Upper lobe of left lung (tissue), 6 donors: ENCODE measurements around the gene PNPLA7. TPM values are rescaled to one million over a fixed set of nuclear protein-coding genes. Genes with fewer than 3 reads are reported as not detected.
A peak's percentile ranks its signal among the peaks of the same experiment; 100 is the strongest.
"Not testable (repeated sequence)": the region's sequence is repeated elsewhere in the genome, so short reads cannot be mapped to it uniquely, and the experiment has no call there.

ENCODE experiments used
- ATAC-seq, 2 donors: fragments of 200-7000 bp; cut with Tn5 transposase; one replicate each; pipeline ENCODE4 v1.9.1; 2022; ENCODE audit warnings: mild to moderate bottlenecking in 2 of 2, moderate library complexity in 2 of 2; ENCODE audit not compliant: low FRiP score in 2 of 2
- DNase-seq, 2 donors: peaks; one replicate each; pipeline ENCODE4 v3.0.0-alpha.2; 2019 to 2020
- H3K27ac ChIP-seq, 4 donors: fragments of 200-600 bp; sonication (generic); one replicate each; pipeline ENCODE4 v1.5.1; 2016 to 2019
- H3K27me3 ChIP-seq, 4 donors: fragments of 200-600 bp; sonication (generic); one replicate each; pipeline ENCODE4 v1.5.1; 2017 to 2019
- H3K36me3 ChIP-seq, 4 donors: fragments of 200-600 bp; sonication (generic); one replicate each; pipeline ENCODE4 v1.5.1; 2016 to 2019
- H3K4me1 ChIP-seq, 4 donors: fragments of 200-600 bp; sonication (generic); one replicate each; pipeline ENCODE4 v1.5.1; 2018 to 2019
- H3K4me3 ChIP-seq, 4 donors: fragments of 200-600 bp; sonication (generic); one replicate each; pipeline ENCODE4 v1.5.1; 2017 to 2019; ENCODE audit warnings: mild to moderate bottlenecking in 2 of 4, moderate library complexity in 1 of 4
- H3K9me3 ChIP-seq, 4 donors: fragments of 200-600 bp; sonication (generic); one replicate each; pipeline ENCODE4 v1.5.1; 2018 to 2019
- EP300 ChIP-seq, 4 donors: sonication (generic); formaldehyde crosslinking; IDR thresholded peaks; one replicate each; pipeline ENCODE4 v1.5.1; 2017; ENCODE audit warnings: antibody characterized with exemption in 4 of 4, control low read depth in 2 of 4
- POLR2A ChIP-seq, 4 donors: fragments of 450-650 bp; IDR thresholded peaks; one replicate each; pipeline ENCODE4 v1.5.1; 2016 to 2017; ENCODE audit warnings: antibody characterized with exemption in 4 of 4, mild to moderate bottlenecking in 2 of 4
- POLR2AphosphoS5 ChIP-seq, 2 donors: sonication (generic); formaldehyde crosslinking; IDR thresholded peaks; one replicate each; pipeline ENCODE4 v1.5.1; 2017; ENCODE audit warnings: antibody characterized with exemption in 2 of 2
- WGBS, 2 donors: methylation state at CpG; one replicate each; pipeline ENCODE4 v1.1.5; 2017 to 2018; 5-methylcytosine and 5-hydroxymethylcytosine counted together
- total RNA-seq, 6 donors: library from RNA; depleted of rRNA in 4 of 6; stranded (reverse); fragments of >200 nt in 4 of 6; gene quantifications; one replicate each; pipeline versions ENCODE4 v1.1.0 to v1.2.1, GENCODE V29; 2016 to 2021
- TF ChIP-seq, protein P1 (sequence below), 6 experiments: fragments of 450-650 bp in 4 of 6; fragments of 200-600 bp in 2 of 6; sonication (generic) in 2 of 6; IDR thresholded peaks; one replicate each; pipeline ENCODE4 v1.5.1; 2016 to 2019; ENCODE audit warnings: antibody characterized with exemption in 6 of 6
- donor health status: DM: no; HTN: no; CAD: no; lungs with moderate emphysema.
- donor health status: DM: no; HTN: yes; CAD: no; lungs with severe emphysema.

PNPLA7 gene
- total RNA-seq, 6 donors from 2014 or later, result 6.0 to 104 (median 14.0) TPM

DNA sequence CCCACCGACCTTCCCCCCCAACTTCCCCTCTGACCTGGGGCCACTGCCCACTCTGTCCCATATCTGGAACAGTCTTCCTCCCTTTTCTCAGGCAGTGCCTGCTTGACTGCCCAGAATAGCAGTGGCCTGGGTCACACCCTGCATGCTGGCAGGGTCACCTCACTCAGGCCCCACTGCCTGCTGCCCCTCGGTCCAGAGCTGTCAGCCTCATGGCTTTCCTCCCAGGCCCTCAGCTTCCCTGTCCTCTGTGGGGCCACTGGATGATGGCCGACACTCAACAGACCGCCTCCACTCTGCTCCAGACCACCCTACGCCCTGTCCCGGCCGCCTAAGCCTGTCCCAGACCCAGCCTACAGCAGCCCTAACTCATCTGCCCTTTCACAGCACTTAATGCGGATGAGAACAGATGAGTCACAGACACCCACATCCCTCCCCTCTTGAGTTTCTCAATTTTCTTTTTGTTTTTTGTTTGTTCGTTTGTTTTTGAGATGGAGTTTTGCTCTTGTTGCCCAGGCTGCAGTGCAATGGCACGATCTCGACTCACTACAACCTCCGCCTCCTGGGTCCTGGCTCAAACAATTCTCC is 5.9 kb downstream of the PNPLA7 start:
- peak; percentile 16 to 31 for ATAC-seq
- H3K27ac ChIP-seq, result no peak overlapping the region
- no peaks in the 10 kb centered on the region for H3K9me3 ChIP-seq
- H3K27me3 ChIP-seq, result no peaks in the 10 kb centered on the region
- whole genome bisulfite sequencing, 2 donors, result 89 to 95% methylated on average over 12 of the region's 12 CpGs
- DNase-seq, result no peak
- peaks cover 0 to 12% (median 4%) of the 10 kb centered on the region in 4 donors for H3K36me3 ChIP-seq
- TF ChIP-seq POLR2A (IDR thresholded peaks at IDR 0.05) (no peak), POLR2AphosphoS5 (IDR thresholded peaks at IDR 0.05) (no peak), EP300 (IDR thresholded peaks at IDR 0.05) (no peak)
- TF ChIP-seq, protein P1, sequence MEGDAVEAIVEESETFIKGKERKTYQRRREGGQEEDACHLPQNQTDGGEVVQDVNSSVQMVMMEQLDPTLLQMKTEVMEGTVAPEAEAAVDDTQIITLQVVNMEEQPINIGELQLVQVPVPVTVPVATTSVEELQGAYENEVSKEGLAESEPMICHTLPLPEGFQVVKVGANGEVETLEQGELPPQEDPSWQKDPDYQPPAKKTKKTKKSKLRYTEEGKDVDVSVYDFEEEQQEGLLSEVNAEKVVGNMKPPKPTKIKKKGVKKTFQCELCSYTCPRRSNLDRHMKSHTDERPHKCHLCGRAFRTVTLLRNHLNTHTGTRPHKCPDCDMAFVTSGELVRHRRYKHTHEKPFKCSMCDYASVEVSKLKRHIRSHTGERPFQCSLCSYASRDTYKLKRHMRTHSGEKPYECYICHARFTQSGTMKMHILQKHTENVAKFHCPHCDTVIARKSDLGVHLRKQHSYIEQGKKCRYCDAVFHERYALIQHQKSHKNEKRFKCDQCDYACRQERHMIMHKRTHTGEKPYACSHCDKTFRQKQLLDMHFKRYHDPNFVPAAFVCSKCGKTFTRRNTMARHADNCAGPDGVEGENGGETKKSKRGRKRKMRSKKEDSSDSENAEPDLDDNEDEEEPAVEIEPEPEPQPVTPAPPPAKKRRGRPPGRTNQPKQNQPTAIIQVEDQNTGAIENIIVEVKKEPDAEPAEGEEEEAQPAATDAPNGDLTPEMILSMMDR (IDR thresholded peaks at IDR 0.05), result no peak
- H3K4me3 ChIP-seq, result no peak overlapping the region
- H3K4me1 ChIP-seq, result no peaks in the 10 kb centered on the region

DNA sequence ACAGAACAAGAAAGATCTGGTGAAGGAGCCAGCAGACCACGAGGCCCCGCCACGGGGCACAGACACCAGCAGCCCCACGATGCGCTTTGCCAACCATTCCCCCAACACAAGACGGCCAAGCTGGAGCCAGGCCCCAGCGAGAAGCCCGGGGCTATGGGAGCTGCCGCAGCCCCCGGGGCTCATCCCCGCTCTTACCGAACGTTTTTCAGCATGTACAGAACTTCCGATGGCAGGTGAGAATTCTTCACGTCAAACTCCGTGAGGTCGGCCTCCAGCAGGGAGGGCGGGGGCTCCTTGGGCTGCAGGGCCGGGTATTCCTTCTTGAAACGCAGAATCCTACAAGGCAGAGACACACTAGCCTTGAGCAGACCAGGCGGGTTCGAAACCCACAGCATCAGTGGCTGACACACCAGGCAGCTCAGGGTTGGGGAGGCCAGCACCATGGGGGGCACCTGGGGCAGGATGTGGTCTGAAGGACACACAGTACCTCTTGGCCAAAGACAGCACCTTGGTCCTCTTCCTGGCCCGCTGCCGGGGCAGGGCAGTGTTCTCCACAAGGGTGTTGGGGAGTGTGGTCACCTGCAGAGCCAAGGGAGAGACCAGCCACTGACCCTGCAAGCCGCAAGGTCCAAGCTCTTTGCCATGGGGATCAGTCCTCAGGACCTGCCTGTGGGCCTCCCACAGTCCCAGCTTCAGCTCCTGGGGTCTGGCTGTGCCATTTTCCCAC is 6.8 kb downstream of the PNPLA7 start:
- Histone ChIP-seq H3K27me3 (no peaks in the 10 kb centered on the region), H3K36me3 (peaks cover 0 to 12% (median 4%) of the 10 kb centered on the region in 4 donors), H3K4me1 (no peaks in the 10 kb centered on the region), H3K9me3 (no peaks in the 10 kb centered on the region), H3K27ac (no peak overlapping the region), H3K4me3 (no peak overlapping the region)
- TF ChIP-seq POLR2AphosphoS5 (IDR thresholded peaks at IDR 0.05), result no peak
- ATAC-seq (peak in 1 of 2 donors; percentile 34), DNase-seq (no peak)
- 91 to 93% methylated on average over 14 to 25 of the region's 25 CpGs for WGBS, 2 donors

DNA sequence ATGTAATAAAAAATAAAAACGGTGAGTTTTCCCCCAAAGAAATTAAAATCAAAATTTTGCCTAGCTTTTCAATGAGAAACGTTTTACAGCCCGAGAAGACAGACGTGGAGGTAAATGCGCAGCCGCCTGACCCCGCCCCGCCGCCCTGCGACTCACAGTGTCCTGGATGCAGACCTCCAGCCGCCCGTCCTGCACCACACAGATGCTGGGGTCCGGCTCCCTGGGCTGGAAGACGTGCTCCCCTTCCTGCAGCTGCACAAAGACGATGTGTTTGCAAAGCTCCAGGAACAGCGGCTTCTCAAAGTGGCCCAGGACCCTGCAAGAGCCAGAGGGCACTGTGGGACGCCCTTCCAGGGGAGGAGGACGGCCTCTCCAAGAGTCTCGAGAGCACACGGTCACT is 7.7 kb downstream of the PNPLA7 start:
- Histone ChIP-seq H3K4me3 (no peak overlapping the region), H3K4me1 (no peaks in the 10 kb centered on the region), H3K27me3 (no peaks in the 10 kb centered on the region), H3K27ac (no peak overlapping the region), H3K36me3 (peaks cover 0 to 12% (median 4%) of the 10 kb centered on the region in 4 donors), H3K9me3 (no peaks in the 10 kb centered on the region)
- no peak for ATAC-seq
- no peak for TF ChIP-seq POLR2AphosphoS5 (IDR thresholded peaks at IDR 0.05)
- no peak for TF ChIP-seq EP300 (IDR thresholded peaks at IDR 0.05)
- TF ChIP-seq, protein P1 (IDR thresholded peaks at IDR 0.05), result no peak
- no peak for TF ChIP-seq POLR2A (IDR thresholded peaks at IDR 0.05)
- WGBS, 2 donors, result 87 to 92% methylated on average over 14 to 20 of the region's 20 CpGs
- no peak for DNase-seq

DNA sequence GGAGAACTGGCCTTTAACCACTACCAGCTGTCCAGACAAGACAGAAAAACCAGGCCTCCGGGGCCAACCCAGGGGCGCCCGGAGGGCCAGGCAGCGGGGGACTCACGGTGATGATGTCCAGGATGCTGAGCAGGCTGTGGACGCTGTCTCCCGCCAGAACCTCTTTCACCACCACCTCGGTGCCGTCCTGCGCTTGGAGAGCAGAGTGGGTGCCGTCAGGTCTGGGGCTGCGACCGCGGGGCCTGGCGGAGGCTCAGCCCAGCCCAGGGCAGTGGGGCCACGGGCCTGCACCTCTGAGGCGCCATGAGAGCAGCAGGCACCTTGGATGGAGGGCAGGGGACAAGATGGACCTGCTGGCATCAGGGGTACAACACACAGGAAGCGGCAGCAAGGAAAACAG is 9.7 kb downstream of the PNPLA7 start:
- TF ChIP-seq, protein P1 (IDR thresholded peaks at IDR 0.05), result no peak
- no peak for TF ChIP-seq POLR2A (IDR thresholded peaks at IDR 0.05)
- no peak for TF ChIP-seq EP300 (IDR thresholded peaks at IDR 0.05)
- no peak for TF ChIP-seq POLR2AphosphoS5 (IDR thresholded peaks at IDR 0.05)
- Histone ChIP-seq H3K36me3 (peaks cover 0 to 12% (median 4%) of the 10 kb centered on the region in 4 donors), H3K27ac (no peak overlapping the region), H3K4me3 (no peak overlapping the region), H3K9me3 (no peaks in the 10 kb centered on the region), H3K27me3 (no peaks in the 10 kb centered on the region), H3K4me1 (peaks cover 0 to 2% (median 0%) of the 10 kb centered on the region in 4 donors)
- WGBS, 2 donors, result 89 to 98% methylated on average over 10 to 16 of the region's 18 CpGs
- ATAC-seq (no peak), DNase-seq (no peak)

DNA sequence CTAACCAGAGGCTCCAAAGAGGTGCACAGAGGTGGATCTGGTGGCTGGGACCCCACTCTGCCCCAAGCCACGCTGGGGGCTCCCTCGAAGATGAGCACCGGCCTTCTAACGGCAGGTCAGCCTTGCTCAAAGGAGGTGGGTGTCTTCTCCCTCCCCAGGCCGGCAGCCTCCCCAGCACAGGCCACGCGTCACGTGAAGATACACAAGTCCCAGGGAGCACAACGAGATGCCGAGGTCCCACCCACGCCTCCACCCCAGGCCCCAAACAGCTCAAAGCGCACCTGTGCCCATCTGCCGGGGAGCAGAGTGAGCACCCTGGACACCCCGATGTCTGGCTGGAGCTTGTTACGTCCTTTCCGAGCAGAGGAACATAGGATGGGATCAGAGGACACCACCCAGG is 12.1 kb downstream of the PNPLA7 start:
- no peak for DNase-seq
- H3K4me1 ChIP-seq, result peaks cover 8 to 13% (median 11%) of the 10 kb centered on the region in 4 donors
- ATAC-seq, result no peak
- H3K4me3 ChIP-seq, result no peak overlapping the region
- no peaks in the 10 kb centered on the region for H3K27me3 ChIP-seq
- WGBS, 2 donors, result 95 to 98% methylated on average over 12 to 15 of the region's 16 CpGs
- H3K27ac ChIP-seq, result no peak overlapping the region
- TF ChIP-seq, protein P1 (IDR thresholded peaks at IDR 0.05), result no peak
- TF ChIP-seq POLR2A (IDR thresholded peaks at IDR 0.05), result no peak
- no peak for TF ChIP-seq EP300 (IDR thresholded peaks at IDR 0.05)
- TF ChIP-seq POLR2AphosphoS5 (IDR thresholded peaks at IDR 0.05), result no peak
- peaks cover 0 to 11% (median 4%) of the 10 kb centered on the region in 4 donors for H3K36me3 ChIP-seq
- H3K9me3 ChIP-seq, result no peaks in the 10 kb centered on the region

DNA sequence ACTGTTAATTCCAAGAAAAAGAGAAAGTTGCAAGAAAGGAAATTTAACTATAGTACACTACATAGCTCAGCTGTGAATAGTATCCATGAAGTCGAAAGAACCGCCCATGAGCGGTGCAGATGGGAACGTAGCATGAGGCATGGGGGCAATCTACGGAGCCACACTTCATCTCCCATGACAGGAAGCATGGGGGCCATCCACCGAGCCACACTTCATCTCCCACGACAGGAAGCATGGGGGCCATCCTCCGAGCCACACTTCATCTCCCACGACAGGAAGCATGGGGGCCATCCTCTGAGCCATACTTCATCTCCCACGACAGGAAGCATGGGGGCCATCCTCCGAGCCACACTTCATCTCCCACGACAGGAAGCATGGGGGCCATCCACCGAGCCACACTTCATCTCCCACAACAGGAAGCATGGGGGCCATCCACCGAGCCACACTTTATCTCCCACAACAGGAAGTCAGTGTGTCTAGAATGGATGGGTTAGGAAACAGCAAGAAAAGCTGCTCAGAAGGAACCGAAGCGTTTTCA is 13.5 kb downstream of the PNPLA7 start:
- H3K4me3 ChIP-seq, H3K36me3 ChIP-seq, H3K27me3 ChIP-seq, DNase-seq, ATAC-seq, H3K27ac ChIP-seq, H3K9me3 ChIP-seq: not testable (repeated sequence)
- H3K4me1 ChIP-seq, result peaks cover 8 to 13% (median 11%) of the 10 kb centered on the region in 4 donors
- 47 to 52% methylated on average over 16 of the region's 16 CpGs for WGBS, 2 donors
